Measurements from ENCODE around the gene ZBTB4. TPM values are rescaled to one million over a fixed set of nuclear protein-coding genes. Genes with fewer than 3 reads are reported as not detected.

Gene ZBTB4
- total and polyA plus RNA-seq, 4 donors, result 20.0 to 81.9 (median 51.5) TPM

- ATAC-seq (ENCODE audit: low FRiP score) (peak; percentile 88), DNase-seq (peak; percentile 85 to 92)
- H3K27me3 ChIP-seq (ENCODE audit: control insufficient read depth in 1 of 2, insufficient read depth in 2 of 2, low read length in 1 of 2), result no peaks in the 10 kb centered on the region
- intact Hi-C loops (cut with DNase I), result loop anchor here (2.0 to 10.0 kb wide), 2 partner anchors 82 to 122 kb away; partner anchors contain the start of genes KCTD11 (in 1 of the 2), TMEM95 (in 1 of the 2) and TNFSF13 (in 1 of the 2)
- no peaks in the 10 kb centered on the region for H3K4me1 ChIP-seq (ENCODE audit: control insufficient read depth in 1 of 2, insufficient read depth in 2 of 2, low read length in 2 of 2)
- no peak overlapping the region for H3K27ac ChIP-seq (ENCODE audit: low read depth in 1 of 2, low read length in 2 of 2)
- 3 to 4% methylated on average over 79 to 92 of the region's 92 CpGs for WGBS, 2 donors
- no peaks in the 10 kb centered on the region for H3K36me3 ChIP-seq (ENCODE audit: control insufficient read depth in 1 of 2, insufficient read depth in 2 of 2, low read length in 1 of 2)
- H3K9me3 ChIP-seq (ENCODE audit: control insufficient read depth, low read length), result no peaks in the 10 kb centered on the region
- H3K4me3 ChIP-seq (ENCODE audit: low read length in 2 of 2), result no peak overlapping the region
Measured at GRCh38 chr17:7436556-7437368, 42.7 kb downstream of the ZBTB4 start.

GRCh38 chr17:7435676-7436555 is 43.5 kb downstream of the ZBTB4 start:
- H3K9me3 ChIP-seq (ENCODE audit: control insufficient read depth, low read length), result no peaks in the 10 kb centered on the region
- peak overlapping the region; percentile 17 to 35 for H3K4me3 ChIP-seq (ENCODE audit: low read length in 2 of 2)
- no peaks in the 10 kb centered on the region for H3K27me3 ChIP-seq (ENCODE audit: control insufficient read depth in 1 of 2, insufficient read depth in 2 of 2, low read length in 1 of 2)
- intact Hi-C loops (cut with DNase I), result loop anchor here (1.0 to 10.0 kb wide), 6 partner anchors 29 to 123 kb away; partner anchors contain the start of genes POLR2A (in 2 of the 2), KCTD11 (in 1 of the 2), NLGN2 (in 1 of the 2) and TMEM95 (in 1 of the 2)
- WGBS, 2 donors, result 3 to 4% methylated on average over 49 of the region's 49 CpGs
- DNase-seq (peak; percentile 67 to 86), ATAC-seq (ENCODE audit: low FRiP score) (peak; percentile 22)
- H3K4me1 ChIP-seq (ENCODE audit: control insufficient read depth in 1 of 2, insufficient read depth in 2 of 2, low read length in 2 of 2), result no peaks in the 10 kb centered on the region
- no peak overlapping the region for H3K27ac ChIP-seq (ENCODE audit: low read depth in 1 of 2, low read length in 2 of 2)
- H3K36me3 ChIP-seq (ENCODE audit: control insufficient read depth in 1 of 2, insufficient read depth in 2 of 2, low read length in 1 of 2), result no peaks in the 10 kb centered on the region

GRCh38 chr17:7432296-7432695 is 47.1 kb downstream of the ZBTB4 start:
- H3K27me3 ChIP-seq (ENCODE audit: control insufficient read depth in 1 of 2, insufficient read depth in 2 of 2, low read length in 1 of 2), result no peaks in the 10 kb centered on the region
- no peak for ATAC-seq (ENCODE audit: low FRiP score)
- no peak for DNase-seq
- H3K9me3 ChIP-seq (ENCODE audit: control insufficient read depth, low read length), result no peaks in the 10 kb centered on the region
- WGBS, 2 donors, result 91 to 94% methylated on average over 11 of the region's 11 CpGs
- no peaks in the 10 kb centered on the region for H3K4me1 ChIP-seq (ENCODE audit: control insufficient read depth in 1 of 2, insufficient read depth in 2 of 2, low read length in 2 of 2)
- intact Hi-C loops (cut with DNase I), result loop anchor here in 1 of 2 donors (10.0 kb wide), 1 partner anchor 77 kb away; the partner anchor contains the start of genes KCTD11 and TMEM95
- no peak overlapping the region for H3K4me3 ChIP-seq (ENCODE audit: low read length in 2 of 2)
- no peaks in the 10 kb centered on the region for H3K36me3 ChIP-seq (ENCODE audit: control insufficient read depth in 1 of 2, insufficient read depth in 2 of 2, low read length in 1 of 2)
- H3K27ac ChIP-seq (ENCODE audit: low read depth in 1 of 2, low read length in 2 of 2), result no peak overlapping the region

- no peaks in the 10 kb centered on the region for H3K27me3 ChIP-seq (ENCODE audit: control insufficient read depth in 1 of 2, insufficient read depth in 2 of 2, low read length in 1 of 2)
- H3K36me3 ChIP-seq (ENCODE audit: control insufficient read depth in 1 of 2, insufficient read depth in 2 of 2, low read length in 1 of 2), result no peaks in the 10 kb centered on the region
- intact Hi-C loops (cut with DNase I), result loop anchor here in 1 of 2 donors (10.0 kb wide), 1 partner anchor 76 kb away; the partner anchor contains the start of genes KCTD11 and TMEM95
- no peak for DNase-seq
- no peaks in the 10 kb centered on the region for H3K9me3 ChIP-seq (ENCODE audit: control insufficient read depth, low read length)
- ATAC-seq (ENCODE audit: low FRiP score), result no peak
- H3K4me3 ChIP-seq (ENCODE audit: low read length in 2 of 2), result no peak overlapping the region
- no peaks in the 10 kb centered on the region for H3K4me1 ChIP-seq (ENCODE audit: control insufficient read depth in 1 of 2, insufficient read depth in 2 of 2, low read length in 2 of 2)
- H3K27ac ChIP-seq (ENCODE audit: low read depth in 1 of 2, low read length in 2 of 2), result no peak overlapping the region
- 84 to 91% methylated on average over 1 of the region's 1 CpG for WGBS, 2 donors
Measured at GRCh38 chr17:7431231-7431630, 48.2 kb downstream of the ZBTB4 start.

GRCh38 chr17:7429722-7430121 is 49.7 kb downstream of the ZBTB4 start:
- intact Hi-C loops (cut with DNase I), result loop anchor here in 1 of 2 donors (10.0 kb wide), 1 partner anchor 75 kb away; the partner anchor contains the start of genes KCTD11 and TMEM95
- H3K9me3 ChIP-seq (ENCODE audit: control insufficient read depth, low read length), result no peaks in the 10 kb centered on the region
- no peak overlapping the region for H3K27ac ChIP-seq (ENCODE audit: low read depth in 1 of 2, low read length in 2 of 2)
- ATAC-seq (ENCODE audit: low FRiP score) (peak; percentile 5), DNase-seq (no peak)
- no peaks in the 10 kb centered on the region for H3K4me1 ChIP-seq (ENCODE audit: control insufficient read depth in 1 of 2, insufficient read depth in 2 of 2, low read length in 2 of 2)
- WGBS, 2 donors, result 88 to 93% methylated on average over 10 of the region's 10 CpGs
- H3K4me3 ChIP-seq (ENCODE audit: low read length in 2 of 2), result no peak overlapping the region
- H3K36me3 ChIP-seq (ENCODE audit: control insufficient read depth in 1 of 2, insufficient read depth in 2 of 2, low read length in 1 of 2), result no peaks in the 10 kb centered on the region
- H3K27me3 ChIP-seq (ENCODE audit: control insufficient read depth in 1 of 2, insufficient read depth in 2 of 2, low read length in 1 of 2), result no peaks in the 10 kb centered on the region

GRCh38 chr17:7428557-7428956 is 50.9 kb downstream of the ZBTB4 start, which contains the start of gene SPEM3:
Gene SPEM3, plus strand, starts transcription at chr17:7428857. Its CDS starts 46 bp downstream, at chr17:7428903.
- Histone ChIP-seq H3K9me3 (ENCODE audit: control insufficient read depth, low read length) (no peaks in the 10 kb centered on the region), H3K27ac (ENCODE audit: low read depth in 1 of 2, low read length in 2 of 2) (no peak within 1 kb of the TSS), H3K27me3 (ENCODE audit: control insufficient read depth in 1 of 2, insufficient read depth in 2 of 2, low read length in 1 of 2) (no peaks in the 10 kb centered on the region), H3K36me3 (ENCODE audit: control insufficient read depth in 1 of 2, insufficient read depth in 2 of 2, low read length in 1 of 2) (no peaks in the 10 kb centered on the region), H3K4me1 (ENCODE audit: control insufficient read depth in 1 of 2, insufficient read depth in 2 of 2, low read length in 2 of 2) (no peaks in the 10 kb centered on the region), H3K4me3 (ENCODE audit: low read length in 2 of 2) (no peak within 1 kb of the TSS)
- ATAC-seq (ENCODE audit: low FRiP score) (no peak), DNase-seq (no peak)
- 67 to 72% methylated on average over 5 of the region's 5 CpGs for WGBS, 2 donors
- intact Hi-C loops (cut with DNase I), result no loop called here

DNA sequence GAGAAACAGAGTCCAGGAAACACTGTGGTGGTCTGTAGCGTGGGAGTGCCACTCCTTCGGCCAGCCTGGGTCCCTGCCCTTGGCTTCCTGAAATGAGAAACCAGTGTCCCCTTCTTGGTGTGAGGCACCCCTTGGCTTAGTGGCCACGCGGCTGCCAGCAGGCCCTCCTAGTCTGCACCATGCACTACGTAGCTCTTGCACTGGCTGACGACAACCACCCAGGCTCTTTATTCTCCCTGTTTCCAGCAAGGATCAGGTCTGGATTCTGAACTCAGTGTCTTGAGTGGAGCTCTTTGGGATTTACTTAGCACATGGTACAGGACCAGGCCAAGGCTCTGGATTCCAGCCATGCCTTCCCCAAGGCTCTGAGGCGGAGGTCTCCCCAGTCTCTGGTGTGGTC is 51.9 kb downstream of the ZBTB4 start:
- Histone ChIP-seq H3K4me3 (ENCODE audit: low read length in 2 of 2) (no peak overlapping the region), H3K27me3 (ENCODE audit: control insufficient read depth in 1 of 2, insufficient read depth in 2 of 2, low read length in 1 of 2) (no peaks in the 10 kb centered on the region), H3K4me1 (ENCODE audit: control insufficient read depth in 1 of 2, insufficient read depth in 2 of 2, low read length in 2 of 2) (no peaks in the 10 kb centered on the region), H3K9me3 (ENCODE audit: control insufficient read depth, low read length) (no peaks in the 10 kb centered on the region), H3K36me3 (ENCODE audit: control insufficient read depth in 1 of 2, insufficient read depth in 2 of 2, low read length in 1 of 2) (no peaks in the 10 kb centered on the region), H3K27ac (ENCODE audit: low read depth in 1 of 2, low read length in 2 of 2) (no peak overlapping the region)
- ATAC-seq (ENCODE audit: low FRiP score) (no peak), DNase-seq (no peak)
- intact Hi-C loops (cut with DNase I), result no loop called here
- WGBS, 2 donors, result 89 to 93% methylated on average over 7 of the region's 7 CpGs

DNA sequence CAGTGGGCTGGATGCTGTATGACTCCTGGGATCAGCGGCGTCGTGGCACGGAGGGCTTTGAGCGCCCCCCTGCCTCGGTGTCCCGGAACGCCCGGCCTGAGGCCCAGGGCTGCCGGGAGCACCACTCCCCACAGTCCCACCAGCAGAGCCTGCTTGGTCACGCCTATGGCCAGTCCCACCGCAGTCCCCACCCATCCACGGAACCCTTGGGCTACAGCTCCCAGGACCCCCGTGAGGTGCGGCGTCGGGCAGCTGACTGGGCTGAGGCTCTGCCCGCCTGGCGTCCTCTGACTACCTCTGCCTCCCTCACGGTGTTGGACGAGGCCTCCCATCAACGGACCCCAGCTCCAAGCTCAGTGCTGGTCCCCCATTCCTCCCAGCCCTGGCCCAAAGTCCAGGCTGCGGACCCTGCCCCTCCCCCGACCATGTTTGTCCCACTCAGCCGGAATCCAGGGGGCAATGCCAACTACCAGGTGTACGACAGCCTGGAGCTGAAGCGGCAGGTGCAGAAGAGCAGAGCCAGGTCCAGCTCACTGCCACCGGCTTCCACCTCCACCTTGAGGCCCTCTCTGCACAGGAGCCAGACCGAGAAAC is 52.4 kb downstream of the ZBTB4 start:
- no peak for ATAC-seq (ENCODE audit: low FRiP score)
- no peaks in the 10 kb centered on the region for H3K27me3 ChIP-seq (ENCODE audit: control insufficient read depth in 1 of 2, insufficient read depth in 2 of 2, low read length in 1 of 2)
- H3K36me3 ChIP-seq (ENCODE audit: control insufficient read depth in 1 of 2, insufficient read depth in 2 of 2, low read length in 1 of 2), result no peaks in the 10 kb centered on the region
- H3K4me1 ChIP-seq (ENCODE audit: control insufficient read depth in 1 of 2, insufficient read depth in 2 of 2, low read length in 2 of 2), result no peaks in the 10 kb centered on the region
- DNase-seq, result no peak
- no peaks in the 10 kb centered on the region for H3K9me3 ChIP-seq (ENCODE audit: control insufficient read depth, low read length)
- whole genome bisulfite sequencing, 2 donors, result 94% methylated on average over 29 of the region's 29 CpGs
- no peak overlapping the region for H3K4me3 ChIP-seq (ENCODE audit: low read length in 2 of 2)
- intact Hi-C loops (cut with DNase I), result no loop called here
- H3K27ac ChIP-seq (ENCODE audit: low read depth in 1 of 2, low read length in 2 of 2), result no peak overlapping the region

Measured in aorta (tissue), 5 donors.